ENCODE results near the gene BABAM2. TPM values are rescaled to one million over a fixed set of nuclear protein-coding genes. Genes with fewer than 3 reads are reported as not detected.
A peak's percentile ranks its signal among the peaks of the same experiment; 100 is the strongest.
"Not testable (repeated sequence)": the region's sequence is repeated elsewhere in the genome, so short reads cannot be mapped to it uniquely, and the experiment has no call there.

Gene BABAM2
- total RNA-seq, 1 donor from 2014 or later, result 38.4 TPM

- not testable (repeated sequence) for DNase-seq (ENCODE audit: extremely low read depth, low read depth, low spot score)
These were observed 78.4 kb downstream of the BABAM2 start for GRCh38 chr2:27968957-27969356.

GRCh38 chr2:27972311-27972710 lies 81.8 kb downstream of the BABAM2 start:
- no peak for DNase-seq (ENCODE audit: extremely low read depth, low read depth, low spot score)

GRCh38 chr2:27973592-27973991 lies 83.1 kb downstream of the BABAM2 start:
- DNase-seq (ENCODE audit: extremely low read depth, low read depth, low spot score), result no peak

GRCh38 chr2:27976308-27976707 lies 85.8 kb downstream of the BABAM2 start:
- no peak for DNase-seq (ENCODE audit: extremely low read depth, low read depth, low spot score)

- DNase-seq (ENCODE audit: extremely low read depth, low read depth, low spot score), result peak; percentile 56
These were observed 87.3 kb downstream of the BABAM2 start for GRCh38 chr2:27977731-27978312.

GRCh38 chr2:27978761-27979160 lies 88.2 kb downstream of the BABAM2 start:
- DNase-seq (ENCODE audit: extremely low read depth, low read depth, low spot score), result not testable (repeated sequence)

GRCh38 chr2:27980242-27980641 lies 89.7 kb downstream of the BABAM2 start:
- no peak for DNase-seq (ENCODE audit: extremely low read depth, low read depth, low spot score)

GRCh38 chr2:27984153-27984552 lies 93.6 kb downstream of the BABAM2 start:
- no peak for DNase-seq (ENCODE audit: extremely low read depth, low read depth, low spot score)

- DNase-seq (ENCODE audit: extremely low read depth, low read depth, low spot score), result no peak
These were observed 97.8 kb downstream of the BABAM2 start for GRCh38 chr2:27988306-27988705.

- DNase-seq (ENCODE audit: extremely low read depth, low read depth, low spot score), result no peak
These were observed 98.2 kb downstream of the BABAM2 start for GRCh38 chr2:27988718-27989117.

- DNase-seq (ENCODE audit: extremely low read depth, low read depth, low spot score), result no peak
These were observed 98.6 kb downstream of the BABAM2 start for GRCh38 chr2:27989149-27989548.

- DNase-seq (ENCODE audit: extremely low read depth, low read depth, low spot score), result no peak
These were observed 99.6 kb downstream of the BABAM2 start for GRCh38 chr2:27990030-27990590.

GRCh38 chr2:27991146-27991545 lies 100.6 kb downstream of the BABAM2 start:
- no peak for DNase-seq (ENCODE audit: extremely low read depth, low read depth, low spot score)

- DNase-seq (ENCODE audit: extremely low read depth, low read depth, low spot score), result no peak
These were observed 102.4 kb downstream of the BABAM2 start for GRCh38 chr2:27992787-27993401.

GRCh38 chr2:27993402-27993787 lies 102.9 kb downstream of the BABAM2 start:
- no peak for DNase-seq (ENCODE audit: extremely low read depth, low read depth, low spot score)

- DNase-seq (ENCODE audit: extremely low read depth, low read depth, low spot score), result no peak
These were observed 103.6 kb downstream of the BABAM2 start for GRCh38 chr2:27993950-27994728.

- no peak for DNase-seq (ENCODE audit: extremely low read depth, low read depth, low spot score)
These were observed 105.8 kb downstream of the BABAM2 start for GRCh38 chr2:27996156-27996922.

GRCh38 chr2:28000287-28000686 lies 109.8 kb downstream of the BABAM2 start:
- DNase-seq (ENCODE audit: extremely low read depth, low read depth, low spot score), result no peak

- DNase-seq (ENCODE audit: extremely low read depth, low read depth, low spot score), result no peak
These were observed 111.7 kb downstream of the BABAM2 start for GRCh38 chr2:28002181-28002580.

- DNase-seq (ENCODE audit: extremely low read depth, low read depth, low spot score), result no peak
These were observed 113.6 kb downstream of the BABAM2 start for GRCh38 chr2:28004086-28004485.

GRCh38 chr2:28009732-28010131 lies 119.2 kb downstream of the BABAM2 start:
- no peak for DNase-seq (ENCODE audit: extremely low read depth, low read depth, low spot score)

Data from glomerular endothelial cell (primary cell).